Bronchial epithelial cell (primary cell): Measurements from ENCODE around the gene PKD1L1. TPM values are rescaled to one million over a fixed set of nuclear protein-coding genes. Genes with fewer than 3 reads are reported as not detected.
"Not testable (repeated sequence)": the region's sequence is repeated elsewhere in the genome, so short reads cannot be mapped to it uniquely, and the experiment has no call there.

Source experiments
- DNase-seq: peaks from one replicate; pipeline ENCODE4 v3.0.0-alpha.2; 2010; ENCODE audit warnings: low read depth
- FAIRE-seq: peaks from 2 replicates; lab custom pipeline; 2011; peaks lifted over from hg19 to GRCh38; lab: Jason Lieb, UNC
- H3K27me3 ChIP-seq: 2 replicates; pipeline ENCODE4 v1.5.1; 2011; ENCODE audit warnings: low read length; ENCODE audit not compliant: control insufficient read depth, insufficient read depth
- H3K36me3 ChIP-seq: 2 replicates; pipeline ENCODE4 v1.5.1; 2011; ENCODE audit warnings: low read length; ENCODE audit not compliant: control insufficient read depth, insufficient read depth
- H3K4me3 ChIP-seq: 2 replicates; pipeline ENCODE4 v1.5.1; 2011; ENCODE audit warnings: mild to moderate bottlenecking, low read depth, low read length, control low read depth
- CTCF ChIP-seq: IDR thresholded peaks from 2 replicates; pipeline ENCODE4 v1.5.1; 2011; ENCODE audit warnings: mild to moderate bottlenecking, moderate library complexity, low read length, control low read depth, inconsistent platforms; ENCODE audit not compliant: insufficient read depth, severe bottlenecking
- total RNA-seq: library from RNA; depleted of rRNA; stranded (reverse); fragments of >200 nt; gene quantifications from 2 replicates; pipeline ENCODE4 v1.2.1, GENCODE V29; 2014

Gene PKD1L1
- total RNA-seq, 1 donor from 2014 or later, result under 0.01 TPM

- DNase-seq (no peak), FAIRE-seq (no peak)
- TF ChIP-seq CTCF, result no peak
- Histone ChIP-seq H3K27me3 (no peaks in the 10 kb centered on the region), H3K36me3 (no peaks in the 10 kb centered on the region), H3K4me3 (no peak overlapping the region)
These were observed 189.1 kb downstream of the PKD1L1 start for GRCh38 chr7:47759056-47759706.

- DNase-seq (no peak), FAIRE-seq (no peak)
- no peak for TF ChIP-seq CTCF
- no peaks in the 10 kb centered on the region for H3K27me3 ChIP-seq
- no peak overlapping the region for H3K4me3 ChIP-seq
- no peaks in the 10 kb centered on the region for H3K36me3 ChIP-seq
These were observed 189.7 kb downstream of the PKD1L1 start for GRCh38 chr7:47758546-47758945.

- no peak for FAIRE-seq
- H3K4me3 ChIP-seq, result no peak overlapping the region
- no peak for TF ChIP-seq CTCF
- DNase-seq, result peak; percentile 32
- no peaks in the 10 kb centered on the region for H3K27me3 ChIP-seq
- H3K36me3 ChIP-seq, result no peaks in the 10 kb centered on the region
These were observed 190.3 kb downstream of the PKD1L1 start for GRCh38 chr7:47757921-47758411.

GRCh38 chr7:47756636-47757035 lies 191.6 kb downstream of the PKD1L1 start:
- Histone ChIP-seq H3K27me3 (no peaks in the 10 kb centered on the region), H3K36me3 (no peaks in the 10 kb centered on the region), H3K4me3 (no peak overlapping the region)
- DNase-seq (no peak), FAIRE-seq (no peak)
- no peak for TF ChIP-seq CTCF

GRCh38 chr7:47755248-47755647 lies 193.0 kb downstream of the PKD1L1 start:
- FAIRE-seq (no peak), DNase-seq (no peak)
- Histone ChIP-seq H3K36me3 (no peaks in the 10 kb centered on the region), H3K27me3 (no peaks in the 10 kb centered on the region), H3K4me3 (no peak overlapping the region)
- no peak for TF ChIP-seq CTCF

DNA sequence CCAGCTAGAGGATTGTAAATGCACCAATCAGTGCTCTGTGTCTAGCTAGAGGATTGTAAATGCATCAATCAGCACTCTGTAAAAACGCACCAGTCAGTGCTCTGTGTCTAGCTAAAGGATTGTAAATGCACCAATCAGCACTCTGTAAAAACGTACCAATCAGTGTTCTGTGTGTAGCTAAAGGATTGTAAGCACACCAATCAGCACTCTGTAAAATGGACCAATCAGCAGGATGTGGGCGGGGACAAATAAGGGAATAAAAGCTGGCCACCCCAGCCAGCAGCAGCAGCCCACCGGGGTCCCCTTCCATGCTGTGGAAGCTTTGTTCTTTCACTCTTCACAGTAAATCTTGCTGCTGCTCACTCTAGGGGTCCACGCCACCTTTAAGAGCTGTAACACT lies 196.5 kb downstream of the PKD1L1 start:
- FAIRE-seq, H3K27me3 ChIP-seq, H3K36me3 ChIP-seq, DNase-seq, H3K4me3 ChIP-seq: not testable (repeated sequence)
